Measurements from ENCODE around the gene PTH2.

Gene PTH2

DNA sequence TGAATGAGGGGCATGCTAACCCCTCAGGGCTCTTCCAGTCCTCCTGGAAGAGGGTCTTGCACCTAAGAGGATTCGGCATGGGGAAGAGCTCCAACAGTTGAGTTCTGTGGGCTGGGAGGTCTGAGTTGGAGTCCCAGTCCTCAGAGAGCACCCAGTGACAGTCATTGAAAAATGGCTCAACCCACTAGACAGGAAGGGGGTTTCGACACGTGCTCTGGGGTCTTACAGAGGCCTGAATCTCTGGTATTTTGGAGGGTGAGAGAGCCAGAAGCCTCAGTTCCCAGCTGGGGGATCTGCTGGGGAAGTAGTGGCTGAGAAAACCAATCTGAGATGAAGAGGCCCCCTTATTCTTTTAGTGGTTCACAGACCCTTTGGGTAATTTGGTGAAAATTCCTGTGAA, 9.0 kb downstream of the PTH2 start:
- TF ChIP-seq, protein P1, sequence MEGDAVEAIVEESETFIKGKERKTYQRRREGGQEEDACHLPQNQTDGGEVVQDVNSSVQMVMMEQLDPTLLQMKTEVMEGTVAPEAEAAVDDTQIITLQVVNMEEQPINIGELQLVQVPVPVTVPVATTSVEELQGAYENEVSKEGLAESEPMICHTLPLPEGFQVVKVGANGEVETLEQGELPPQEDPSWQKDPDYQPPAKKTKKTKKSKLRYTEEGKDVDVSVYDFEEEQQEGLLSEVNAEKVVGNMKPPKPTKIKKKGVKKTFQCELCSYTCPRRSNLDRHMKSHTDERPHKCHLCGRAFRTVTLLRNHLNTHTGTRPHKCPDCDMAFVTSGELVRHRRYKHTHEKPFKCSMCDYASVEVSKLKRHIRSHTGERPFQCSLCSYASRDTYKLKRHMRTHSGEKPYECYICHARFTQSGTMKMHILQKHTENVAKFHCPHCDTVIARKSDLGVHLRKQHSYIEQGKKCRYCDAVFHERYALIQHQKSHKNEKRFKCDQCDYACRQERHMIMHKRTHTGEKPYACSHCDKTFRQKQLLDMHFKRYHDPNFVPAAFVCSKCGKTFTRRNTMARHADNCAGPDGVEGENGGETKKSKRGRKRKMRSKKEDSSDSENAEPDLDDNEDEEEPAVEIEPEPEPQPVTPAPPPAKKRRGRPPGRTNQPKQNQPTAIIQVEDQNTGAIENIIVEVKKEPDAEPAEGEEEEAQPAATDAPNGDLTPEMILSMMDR (conservative IDR thresholded peaks at IDR 0.05), result no peak
- H3K27ac ChIP-seq, result no peak overlapping the region

GRCh38 chr19:49413348-49413747, 9.9 kb downstream of the PTH2 start:
- no peak overlapping the region for H3K27ac ChIP-seq
- TF ChIP-seq, protein P1 (conservative IDR thresholded peaks at IDR 0.05), result no peak
- no peak for TF ChIP-seq ZFX (IDR thresholded peaks at IDR 0.05)

DNA sequence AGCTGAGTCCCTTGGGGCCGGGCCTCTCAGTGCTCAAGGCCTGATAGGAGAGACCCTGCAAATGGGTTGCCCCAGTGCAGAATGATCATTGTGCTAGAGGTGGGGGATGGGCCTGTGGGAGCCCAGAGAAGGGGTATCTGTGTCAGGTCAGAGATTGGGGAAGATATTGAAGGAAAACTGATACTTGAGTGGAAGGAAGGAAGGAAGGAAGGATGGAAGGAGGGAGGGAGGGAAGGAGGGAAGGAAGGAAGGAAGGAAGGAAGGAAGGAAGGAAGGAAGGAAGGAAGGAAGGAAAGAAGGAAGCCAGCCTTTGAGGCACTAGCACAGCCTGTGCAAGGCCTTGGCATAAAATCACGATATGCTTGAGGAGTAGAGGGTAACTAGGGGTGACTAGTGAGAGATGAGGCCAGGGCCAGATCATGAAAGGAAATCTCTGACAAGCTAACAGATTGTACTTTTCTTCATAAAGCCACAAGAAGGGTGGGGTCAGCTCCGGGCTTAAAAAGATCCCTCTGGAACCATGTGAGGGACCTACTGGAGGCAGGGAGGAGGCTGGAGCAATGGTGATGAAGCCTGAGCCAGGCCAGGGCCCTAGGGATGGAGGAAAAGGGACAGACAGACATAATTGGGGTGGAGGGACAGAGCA, 11.4 kb downstream of the PTH2 start:
- TF ChIP-seq, protein P1 (conservative IDR thresholded peaks at IDR 0.05), result no peak
- TF ChIP-seq ZFX (IDR thresholded peaks at IDR 0.05), result no peak
- H3K27ac ChIP-seq, result no peak overlapping the region

GRCh38 chr19:49409441-49410029, 13.7 kb downstream of the PTH2 start:
- H3K27ac ChIP-seq, result no peak overlapping the region
- no peak for TF ChIP-seq ZFX (IDR thresholded peaks at IDR 0.05)
- TF ChIP-seq, protein P1 (conservative IDR thresholded peaks at IDR 0.05), result no peak

- no peak overlapping the region for H3K27ac ChIP-seq
- TF ChIP-seq, protein P1 (conservative IDR thresholded peaks at IDR 0.05), result no peak
- no peak for TF ChIP-seq ZFX (IDR thresholded peaks at IDR 0.05)
Observed at GRCh38 chr19:49408816-49409440, 14.3 kb downstream of the PTH2 start.

DNA sequence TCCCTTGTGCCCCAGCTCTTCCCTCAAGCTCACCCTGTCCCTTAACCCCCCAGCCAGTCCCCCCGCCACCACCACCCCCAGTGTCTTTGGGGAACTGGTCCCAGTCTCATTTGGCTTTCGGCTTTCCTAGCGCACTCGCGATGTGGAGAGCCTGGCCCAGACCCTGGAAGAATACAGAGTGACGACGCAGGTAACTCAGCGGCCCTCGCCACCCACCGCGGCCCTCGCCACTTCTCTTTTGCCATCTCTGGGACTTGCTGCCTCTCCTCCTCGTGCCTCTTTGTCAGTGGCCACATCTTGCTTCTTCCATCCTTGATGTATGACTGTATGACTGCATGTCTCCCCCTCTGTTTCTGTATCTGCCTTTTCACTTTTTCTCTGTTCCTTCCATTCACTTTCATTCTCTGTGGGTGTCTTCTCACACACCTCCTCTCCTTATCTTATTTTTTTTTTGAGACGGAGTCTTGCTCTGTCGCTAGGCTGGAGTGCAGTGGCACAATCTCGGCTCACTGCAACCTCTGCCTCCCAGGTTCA, 15.7 kb downstream of the PTH2 start:
- no peak overlapping the region for H3K27ac ChIP-seq
- TF ChIP-seq, protein P1 (conservative IDR thresholded peaks at IDR 0.05), result no peak
- TF ChIP-seq ZFX (IDR thresholded peaks at IDR 0.05), result no peak

DNA sequence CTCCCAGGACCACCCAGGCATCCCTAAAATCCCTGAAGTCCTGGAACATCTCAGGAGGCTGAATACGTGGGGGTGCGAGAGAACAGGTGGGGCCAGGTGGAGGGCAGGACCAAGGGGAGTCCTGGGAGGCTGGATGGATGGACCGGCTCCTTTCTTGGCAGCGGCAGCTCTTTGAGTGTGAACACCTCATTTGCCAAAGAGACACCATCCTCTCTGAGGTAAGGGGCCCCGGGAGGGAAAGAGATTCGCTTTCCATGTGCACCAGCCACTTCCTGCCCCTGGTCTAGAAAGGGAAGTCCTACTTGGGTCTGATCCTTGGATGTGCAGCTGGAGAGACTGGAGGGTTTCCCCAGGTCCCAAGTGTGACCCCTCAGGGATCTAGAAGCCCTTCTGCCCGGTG, 16.2 kb downstream of the PTH2 start:
- TF ChIP-seq, protein P1 (conservative IDR thresholded peaks at IDR 0.05), result no peak
- no peak for TF ChIP-seq ZFX (IDR thresholded peaks at IDR 0.05)
- H3K27ac ChIP-seq, result no peak overlapping the region

Measured in C4-2B (cell line).